ENCODE data around the gene CATSPERB.
"Not testable (repeated sequence)": the region's sequence is repeated elsewhere in the genome, so short reads cannot be mapped to it uniquely, and the experiment has no call there.

The CATSPERB gene

DNA sequence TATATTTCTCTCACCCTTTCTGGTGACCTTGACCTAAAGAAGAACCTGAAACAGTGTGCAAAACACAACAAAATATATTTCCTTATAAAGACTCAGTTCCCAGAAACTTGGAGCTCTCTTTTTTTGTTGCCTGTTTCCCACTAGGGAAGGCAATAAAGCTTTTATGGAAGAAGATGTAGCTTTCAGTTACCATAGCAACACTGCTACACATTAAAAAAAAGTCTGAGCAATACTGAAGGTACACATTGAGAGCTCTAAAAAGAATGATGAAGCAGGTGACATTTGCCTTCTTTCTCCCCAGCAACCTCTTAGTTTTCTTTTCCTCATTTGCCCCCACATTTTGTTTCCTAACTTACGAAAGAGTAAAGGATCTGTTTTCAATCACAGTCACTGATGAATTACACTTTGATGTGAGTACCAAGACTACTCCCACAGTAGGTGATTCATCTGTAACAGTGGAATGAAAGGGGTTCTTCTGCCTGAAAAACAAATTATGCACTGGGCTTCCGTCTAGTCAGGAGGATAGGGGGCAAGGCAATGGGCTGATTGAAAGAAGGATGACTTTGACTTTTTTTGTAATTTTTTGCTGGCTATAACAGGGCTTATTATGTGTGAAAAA is 1.1 kb upstream of the CATSPERB start:
- no peak for DNase-seq (ENCODE audit: extremely low read depth in 1 of 2, low read depth in 1 of 2)

DNA sequence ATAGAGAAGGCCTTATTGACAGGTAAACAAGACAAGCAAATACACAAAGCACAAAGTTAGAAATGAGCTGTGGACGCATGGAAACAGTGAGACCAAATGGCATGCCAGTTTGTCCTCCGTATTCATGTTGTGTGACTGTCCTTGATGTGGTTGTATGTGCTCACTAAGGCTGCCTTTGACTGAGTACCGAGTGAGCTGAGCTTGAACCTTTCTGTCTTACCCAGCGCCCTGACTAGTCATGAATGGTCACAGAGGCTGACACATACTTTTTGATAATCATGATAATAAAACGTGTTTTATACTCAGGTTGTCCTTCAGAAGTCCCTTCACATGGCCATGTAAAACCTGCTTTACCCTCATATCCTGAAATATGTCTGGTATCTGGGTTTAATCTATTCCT is 553 bp upstream of the CATSPERB start:
- no peak for DNase-seq (ENCODE audit: extremely low read depth in 1 of 2, low read depth in 1 of 2)

DNA sequence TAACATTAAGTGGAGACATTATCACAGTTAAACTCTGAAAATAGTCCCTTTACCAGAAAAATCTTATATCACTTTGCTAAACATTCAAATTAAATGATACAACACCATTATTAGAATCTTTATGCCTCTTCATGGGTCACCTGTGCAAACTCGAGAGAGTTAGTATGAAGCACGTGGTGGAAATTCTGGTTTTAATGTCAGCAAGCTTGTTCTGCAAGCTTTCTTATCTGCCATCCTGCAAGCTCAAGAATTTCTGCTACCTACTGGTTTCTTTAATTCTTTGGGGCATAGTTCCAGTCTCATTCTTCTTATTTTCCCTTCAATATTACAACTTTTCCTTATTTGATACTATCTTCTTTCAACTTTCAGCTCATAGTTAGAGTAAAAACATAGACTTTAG is 868 bp downstream of the CATSPERB start:
- no peak for DNase-seq (ENCODE audit: extremely low read depth in 1 of 2, low read depth in 1 of 2)

DNA sequence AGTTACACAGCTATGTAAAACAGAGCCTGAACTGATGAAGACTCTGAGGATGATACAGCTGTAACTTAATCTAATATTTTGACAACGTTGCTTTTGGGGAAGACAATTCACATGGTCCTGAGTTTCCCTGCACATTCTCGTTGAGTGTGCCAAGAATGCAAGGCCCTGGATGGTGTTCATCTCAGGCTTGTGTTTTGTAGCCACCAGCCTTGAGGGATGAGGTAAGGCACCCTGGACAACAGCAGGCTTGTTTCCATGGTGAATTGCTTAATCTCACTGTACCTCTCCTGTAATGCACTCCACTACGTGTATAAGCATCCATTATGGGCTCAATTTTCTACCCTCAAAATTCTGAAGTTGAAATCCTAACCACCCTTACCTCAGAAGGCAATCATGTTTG is 2.1 kb downstream of the CATSPERB start:
- no peak for DNase-seq (ENCODE audit: extremely low read depth in 1 of 2, low read depth in 1 of 2)

DNA sequence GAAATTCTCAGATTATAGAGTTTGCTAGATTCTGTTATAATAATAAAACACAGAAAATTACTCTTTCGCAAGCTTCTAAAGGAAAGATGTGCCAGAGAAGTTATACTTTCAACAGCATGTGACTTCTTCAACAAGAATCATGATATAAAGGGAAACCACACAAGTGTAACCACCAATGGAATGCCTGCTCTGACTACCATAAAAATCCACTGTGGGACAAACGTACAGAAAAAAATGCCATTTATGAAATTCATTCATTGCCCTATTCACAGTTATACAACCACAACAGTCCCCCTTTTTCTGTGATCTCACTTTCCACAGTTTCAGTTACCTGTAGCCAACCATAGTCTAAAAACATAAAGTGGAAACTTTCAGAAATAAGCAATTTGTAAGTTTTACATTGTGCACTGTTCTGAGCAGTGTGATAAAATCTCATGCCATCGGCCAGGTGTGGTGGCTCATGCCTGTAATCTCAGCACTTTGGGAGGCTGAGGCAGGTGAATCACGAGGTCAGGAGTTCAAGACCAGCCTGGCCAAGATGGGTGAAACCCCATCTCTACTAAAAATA is 3.2 kb downstream of the CATSPERB start:
- peak in 1 of 2 donors; percentile 1 for DNase-seq (ENCODE audit: extremely low read depth in 1 of 2, low read depth in 1 of 2)

DNA sequence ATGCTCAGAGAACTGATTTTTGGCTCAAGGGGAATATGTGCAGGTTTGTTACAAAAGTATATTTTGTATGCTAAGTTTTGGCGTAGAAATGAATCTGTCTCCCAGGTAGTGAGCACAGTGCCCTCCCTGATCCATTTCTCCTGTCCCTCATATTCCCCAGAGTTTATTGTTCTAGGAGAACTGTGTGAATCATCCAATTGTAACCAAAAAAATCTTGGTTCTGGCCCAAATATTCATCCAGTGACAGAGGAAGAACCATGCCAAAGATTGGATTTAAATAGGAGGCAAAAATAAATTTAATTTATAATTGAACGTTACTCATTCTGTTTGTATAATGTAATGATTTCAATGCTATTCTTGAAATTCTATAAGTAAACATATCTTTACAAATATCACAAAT is 4.8 kb downstream of the CATSPERB start:
- no peak for DNase-seq (ENCODE audit: extremely low read depth in 1 of 2, low read depth in 1 of 2)

DNA sequence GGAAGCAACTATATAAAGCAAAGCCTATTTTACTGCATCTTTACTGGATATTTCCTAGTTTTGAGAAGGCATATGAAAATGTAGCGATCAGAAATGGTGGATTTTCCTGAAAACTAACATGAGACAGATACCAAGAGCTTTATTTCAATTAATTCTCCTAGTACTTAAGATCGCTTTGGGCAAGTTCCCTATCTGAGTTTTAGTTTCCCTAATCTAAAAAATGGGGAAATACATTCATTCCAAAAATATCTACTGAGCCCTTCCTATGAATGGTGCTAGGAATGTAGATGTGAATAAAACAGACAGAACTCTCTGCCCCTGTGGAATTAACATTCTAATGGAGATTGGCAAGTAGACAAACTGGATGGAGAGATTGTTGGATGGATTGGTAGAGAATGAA is 8.4 kb downstream of the CATSPERB start:
- DNase-seq (ENCODE audit: extremely low read depth in 1 of 2, low read depth in 1 of 2), result no peak

DNA sequence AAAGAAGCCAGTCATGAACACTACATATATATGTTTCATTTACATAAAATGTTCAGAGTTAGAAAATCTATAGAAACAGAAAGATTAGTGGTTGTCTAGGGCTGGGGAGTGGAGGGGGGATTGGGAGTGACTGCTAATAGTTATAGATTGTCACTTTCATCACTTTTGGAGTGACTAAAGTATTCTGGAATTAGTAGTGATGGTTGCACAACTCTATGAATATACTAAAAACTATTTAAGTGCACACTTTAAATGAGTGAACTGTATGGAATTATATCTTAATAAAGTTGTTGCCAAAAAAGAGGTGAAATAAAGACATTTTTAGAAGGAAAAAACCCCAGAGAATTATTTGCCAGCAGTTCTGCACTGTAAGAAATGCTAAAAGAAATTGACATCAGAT is 9.5 kb downstream of the CATSPERB start:
- no peak for DNase-seq (ENCODE audit: extremely low read depth in 1 of 2, low read depth in 1 of 2)

DNA sequence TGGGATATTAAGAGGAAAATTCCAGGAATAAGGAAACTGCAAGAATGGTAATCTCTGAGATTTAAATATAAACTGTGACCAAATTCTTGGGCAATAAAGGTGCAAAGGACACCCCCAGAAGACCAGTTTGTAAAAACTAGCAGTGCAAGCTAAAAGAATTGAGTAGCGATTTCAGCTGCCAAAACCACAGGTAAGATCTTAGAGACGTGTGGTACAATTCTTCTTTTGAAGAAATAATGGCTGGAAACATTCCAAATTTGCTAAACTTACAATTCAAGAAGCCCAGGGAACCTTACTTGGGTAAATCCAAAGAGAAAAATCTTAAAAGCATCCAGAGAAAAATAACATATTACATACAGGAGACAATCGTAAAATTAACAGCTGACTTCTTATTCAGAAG is 12.0 kb downstream of the CATSPERB start:
- DNase-seq (ENCODE audit: extremely low read depth in 1 of 2, low read depth in 1 of 2), result no peak

DNA sequence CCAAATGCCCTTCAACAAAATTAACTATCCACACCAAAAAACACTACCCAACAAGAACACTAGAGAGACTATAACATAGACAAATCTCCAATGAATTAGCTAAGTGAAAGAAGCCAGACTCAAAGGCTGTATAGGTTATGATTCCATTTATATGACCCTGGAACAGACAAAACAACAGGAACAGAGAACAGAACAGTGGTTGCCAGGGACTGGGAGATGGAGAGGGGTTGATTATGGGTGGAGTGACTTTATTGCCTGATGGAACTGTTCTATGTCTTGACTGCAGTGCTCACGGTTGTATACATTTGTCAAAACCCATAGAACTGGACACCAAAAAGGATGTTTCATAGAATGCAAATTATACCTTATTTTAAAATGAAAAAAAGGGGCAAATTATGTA is 14.9 kb downstream of the CATSPERB start:
- DNase-seq (ENCODE audit: extremely low read depth in 1 of 2, low read depth in 1 of 2), result no peak

DNA sequence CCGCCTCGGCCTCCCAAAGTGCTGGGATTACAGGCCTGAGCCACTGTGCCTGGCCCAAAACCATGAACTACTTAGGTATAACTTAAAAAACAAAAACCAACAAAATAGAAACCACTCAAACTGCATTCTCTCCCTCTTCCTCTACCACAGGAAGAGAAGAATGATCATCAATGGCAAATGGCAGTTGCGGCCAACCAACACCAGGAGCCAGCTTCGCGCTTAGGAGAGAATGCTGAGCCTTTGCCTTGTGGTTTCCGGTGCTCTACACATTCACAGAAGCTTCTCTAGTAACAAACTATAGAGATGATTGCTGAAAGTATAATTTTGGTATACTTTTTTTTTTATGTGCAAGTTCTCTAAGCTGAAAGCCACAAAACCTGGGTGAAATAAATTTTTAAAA is 17.1 kb downstream of the CATSPERB start:
- no peak for DNase-seq (ENCODE audit: extremely low read depth in 1 of 2, low read depth in 1 of 2)

DNA sequence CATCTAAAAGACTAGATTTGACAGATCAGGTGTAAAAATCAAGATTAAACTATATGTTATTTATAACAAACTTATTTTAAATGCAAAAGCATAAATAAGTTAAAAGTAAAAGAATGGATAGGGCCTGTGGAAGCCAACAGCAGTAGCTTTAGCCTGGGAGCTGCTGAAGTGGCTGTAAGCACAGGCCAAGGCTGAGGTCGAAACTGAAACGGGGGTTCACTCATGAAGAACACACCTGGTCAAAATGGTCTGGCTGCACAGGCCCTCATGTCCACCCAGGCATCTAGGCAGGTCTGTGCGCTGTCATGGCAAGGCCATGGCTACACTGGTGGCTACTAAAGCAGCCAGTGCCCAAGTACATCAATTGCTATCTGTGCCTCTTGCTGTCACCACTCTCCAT is 23.1 kb downstream of the CATSPERB start:
- no peak for DNase-seq (ENCODE audit: extremely low read depth in 1 of 2, low read depth in 1 of 2)

DNA sequence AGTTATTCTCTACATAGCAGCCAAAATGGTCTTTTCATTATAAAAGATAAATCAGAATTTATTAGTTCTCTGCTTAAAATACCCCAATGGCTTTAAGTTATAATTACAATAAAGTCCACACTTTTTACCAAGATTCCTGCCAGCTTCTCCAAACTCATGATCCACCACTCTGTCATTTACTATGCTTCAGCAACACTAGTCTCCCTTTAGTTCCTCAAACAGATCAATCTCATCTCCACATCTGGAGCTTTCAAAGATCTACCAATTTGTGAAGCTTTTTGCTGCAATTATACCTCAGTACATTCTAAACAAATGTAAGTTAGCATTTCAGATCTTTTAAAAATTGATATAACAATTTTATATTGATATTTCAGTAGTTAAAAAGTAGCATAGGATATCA is 24.9 kb downstream of the CATSPERB start:
- no peak for DNase-seq (ENCODE audit: extremely low read depth in 1 of 2, low read depth in 1 of 2)

DNA sequence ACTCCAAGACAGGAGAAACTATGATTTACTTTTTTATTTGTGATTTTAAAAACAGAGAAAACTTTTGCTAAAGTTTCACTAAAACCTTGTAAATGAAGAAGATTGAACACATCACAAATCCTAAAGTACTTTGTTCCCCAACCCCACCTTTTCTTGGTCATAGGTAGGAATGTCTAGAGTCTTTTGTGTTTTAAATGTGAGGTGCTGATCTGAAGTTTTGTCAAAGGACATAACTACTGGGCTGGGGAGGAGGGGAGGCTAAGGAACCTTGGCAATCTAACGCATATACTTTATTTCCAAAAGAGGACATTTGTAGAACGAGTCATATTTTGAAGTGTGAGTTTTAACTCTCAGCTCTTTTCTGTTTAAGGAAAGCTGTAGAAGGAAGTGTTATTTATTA is 37.2 kb downstream of the CATSPERB start:
- no peak for DNase-seq (ENCODE audit: extremely low read depth in 1 of 2, low read depth in 1 of 2)

DNA sequence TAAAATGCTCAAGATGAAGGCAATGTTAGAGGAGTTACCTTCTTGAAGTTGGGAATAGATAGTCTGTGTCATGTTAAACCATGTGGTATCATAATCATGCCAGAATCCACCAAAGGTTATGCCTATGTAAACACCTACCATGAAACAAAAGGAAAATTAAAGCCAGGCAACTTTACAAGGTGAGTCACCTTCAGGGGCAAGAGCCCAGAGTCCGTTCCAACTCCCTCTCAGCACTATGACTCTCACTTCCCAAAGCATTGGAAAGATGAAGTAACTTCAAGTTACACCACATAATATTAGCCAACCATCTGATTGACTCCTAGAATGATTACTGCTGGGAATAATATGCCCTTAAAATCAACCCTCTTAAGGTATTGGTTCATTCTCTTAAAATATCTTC is 38.5 kb downstream of the CATSPERB start:
- DNase-seq (ENCODE audit: extremely low read depth in 1 of 2, low read depth in 1 of 2), result no peak

DNA sequence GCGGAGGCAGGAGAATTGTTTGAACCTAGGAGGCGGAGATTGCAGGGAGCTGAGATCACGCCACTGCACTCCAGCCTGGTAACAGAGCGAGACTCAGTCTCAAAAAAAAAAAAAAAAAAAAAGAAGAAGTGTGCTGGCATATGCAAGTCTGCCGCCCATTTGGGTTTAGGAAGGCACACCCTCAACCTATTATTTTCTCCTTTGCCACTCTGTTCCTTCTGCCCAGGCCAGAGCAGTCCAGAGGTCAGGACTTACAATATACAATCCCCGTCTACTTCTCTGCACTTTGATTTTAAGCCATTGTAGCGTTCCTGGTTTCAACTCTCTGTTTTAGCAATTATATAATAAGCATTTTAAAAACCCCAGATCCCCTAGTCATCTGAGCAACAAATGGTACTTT is 39.8 kb downstream of the CATSPERB start:
- DNase-seq (ENCODE audit: extremely low read depth in 1 of 2, low read depth in 1 of 2), result no peak

DNA sequence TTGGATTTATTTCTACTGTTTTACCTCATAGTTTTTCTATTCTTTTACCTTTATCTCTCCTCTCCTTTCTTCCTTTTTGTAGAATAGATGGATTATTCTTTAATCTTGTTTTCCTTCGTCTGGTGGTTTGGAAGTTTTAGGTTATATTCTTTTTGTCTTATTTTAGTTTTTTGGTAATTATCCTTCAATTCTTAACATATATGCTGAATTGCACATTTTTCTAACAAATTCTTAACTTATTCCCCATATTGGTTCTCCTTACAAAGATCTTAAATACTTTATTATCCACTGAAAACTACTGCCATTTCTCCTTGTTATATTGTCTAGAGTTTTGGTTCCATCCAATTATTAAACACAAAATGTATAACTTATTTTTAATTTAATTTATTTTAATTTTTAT is 42.3 kb downstream of the CATSPERB start:
- DNase-seq (ENCODE audit: extremely low read depth in 1 of 2, low read depth in 1 of 2), result no peak

DNA sequence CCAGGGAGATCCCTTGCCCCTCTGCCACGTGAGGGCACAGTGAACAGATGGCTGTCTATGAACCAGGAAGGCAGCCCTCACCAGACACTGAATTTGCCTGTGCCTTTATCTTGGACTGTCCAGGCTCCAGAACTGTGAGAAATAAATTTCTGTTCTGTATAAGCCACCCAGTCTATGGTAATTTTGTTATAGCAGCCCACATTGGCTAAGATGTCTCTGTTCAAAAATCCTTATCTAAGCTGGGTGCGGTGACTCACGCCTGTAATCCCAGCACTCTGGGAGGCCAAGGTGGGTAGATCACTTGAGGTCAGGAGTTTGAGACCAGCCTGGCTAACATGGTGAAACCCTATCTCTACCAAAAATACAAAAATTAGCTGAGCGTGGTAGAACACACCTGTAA is 44.5 kb downstream of the CATSPERB start:
- DNase-seq (ENCODE audit: extremely low read depth in 1 of 2, low read depth in 1 of 2), result not testable (repeated sequence)

DNA sequence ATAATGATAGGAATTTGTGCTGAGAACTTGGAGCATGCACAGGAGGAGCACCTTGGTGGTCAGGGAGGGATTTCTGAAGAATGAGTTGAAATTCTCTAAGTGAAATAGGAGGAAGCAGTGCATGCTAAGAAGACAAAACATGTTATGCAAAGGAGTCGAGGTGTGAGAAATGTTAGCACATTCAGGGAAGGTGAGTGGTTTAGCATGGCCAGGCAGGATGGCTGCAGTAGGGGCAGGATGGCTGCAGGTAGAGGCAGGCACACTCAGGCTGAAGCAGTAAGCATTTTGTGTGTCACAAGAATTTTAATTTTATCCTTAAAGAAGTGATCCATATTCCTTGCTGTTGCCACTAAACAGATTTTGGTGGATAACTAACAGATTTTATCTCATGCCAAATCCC is 46.3 kb downstream of the CATSPERB start:
- no peak for DNase-seq (ENCODE audit: extremely low read depth in 1 of 2, low read depth in 1 of 2)

DNA sequence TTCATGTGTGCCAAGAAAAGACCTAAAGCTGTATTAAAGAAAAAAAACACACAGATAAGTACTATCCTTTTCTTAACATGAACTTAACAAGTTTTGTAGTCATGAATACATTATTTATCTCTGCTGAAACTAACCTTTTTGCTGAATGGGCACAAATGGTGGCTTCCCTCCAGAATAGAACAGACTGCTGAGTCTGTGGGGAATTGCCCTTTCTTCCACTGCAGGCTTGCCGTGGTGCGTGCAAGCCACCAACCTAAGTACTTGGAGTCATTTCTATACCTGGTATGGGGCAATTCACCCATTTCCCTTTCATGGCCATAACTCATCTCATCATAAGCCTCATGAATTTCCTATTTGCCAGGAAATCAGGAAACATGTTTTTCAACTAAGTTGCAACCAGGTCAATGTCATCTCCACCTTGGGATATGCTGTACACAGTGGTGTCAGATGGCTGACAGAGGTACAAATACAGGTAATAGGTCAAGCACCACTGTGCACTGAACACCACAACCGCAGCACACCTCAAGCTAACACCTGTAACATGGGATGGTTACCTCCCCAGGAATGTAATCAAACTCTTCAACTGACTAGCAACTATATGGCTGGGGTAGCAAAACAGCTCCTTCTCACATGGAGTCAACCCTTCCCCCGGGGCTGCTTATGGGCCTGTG is 49.9 kb downstream of the CATSPERB start:
- peak in 1 of 2 donors; percentile 18 for DNase-seq (ENCODE audit: extremely low read depth in 1 of 2, low read depth in 1 of 2)

DNA sequence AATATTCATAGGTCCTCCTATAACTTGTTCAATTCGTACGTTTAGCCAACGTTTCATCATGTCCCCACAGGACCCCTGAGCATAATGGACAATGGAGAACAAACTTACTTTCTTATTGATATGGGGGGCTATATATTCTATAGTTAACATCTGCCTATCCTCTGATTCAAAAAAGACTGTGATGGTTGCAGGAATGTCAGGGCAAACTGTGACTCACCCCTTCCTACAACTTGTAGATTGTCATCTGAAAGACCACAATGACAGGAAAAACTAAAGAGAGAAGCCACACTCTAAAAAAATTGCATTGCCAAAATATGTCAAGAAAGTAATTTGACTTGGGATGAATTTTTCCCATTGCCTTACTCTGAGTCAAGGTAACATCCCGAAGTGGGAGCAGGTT is 50.8 kb downstream of the CATSPERB start:
- no peak for DNase-seq (ENCODE audit: extremely low read depth in 1 of 2, low read depth in 1 of 2)

DNA sequence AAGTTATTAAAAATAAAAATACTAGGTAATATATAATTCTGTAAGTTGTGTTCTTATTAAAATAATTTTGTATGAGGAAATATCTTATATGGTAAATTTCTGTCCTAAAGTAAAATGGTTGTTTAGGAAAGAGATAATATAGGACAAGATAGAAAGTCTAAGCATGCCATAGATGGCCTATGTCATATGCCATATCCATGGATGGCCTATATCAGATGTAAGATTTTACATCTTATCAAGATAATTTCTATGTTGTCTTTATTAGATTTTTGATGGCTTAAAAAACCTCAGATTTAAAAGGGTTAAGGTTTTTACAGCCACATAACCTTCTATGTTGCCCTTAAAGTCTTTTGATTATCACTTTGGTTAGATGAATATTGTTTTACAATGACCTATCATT is 52.6 kb downstream of the CATSPERB start:
- no peak for DNase-seq (ENCODE audit: extremely low read depth in 1 of 2, low read depth in 1 of 2)

DNA sequence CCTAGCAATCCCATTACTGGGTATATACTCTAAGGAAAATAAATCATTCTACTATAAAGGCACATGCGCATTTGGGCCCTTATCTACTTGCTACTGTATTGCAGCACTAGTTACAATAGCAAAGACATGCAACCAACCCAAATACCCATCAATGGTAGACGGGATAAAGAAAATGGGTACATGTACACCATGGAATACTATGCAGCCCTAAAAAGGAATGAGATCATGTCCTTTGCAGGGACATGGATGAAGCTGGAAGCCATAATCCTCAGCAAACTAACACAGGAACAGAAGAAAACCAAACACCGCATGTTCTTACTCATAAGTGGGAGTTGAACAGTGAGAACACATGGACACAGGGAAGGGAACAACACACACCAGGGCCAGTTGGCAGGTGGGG is 54.2 kb downstream of the CATSPERB start:
- DNase-seq (ENCODE audit: extremely low read depth in 1 of 2, low read depth in 1 of 2), result not testable (repeated sequence)

Data from stimulated activated CD8-positive, alpha-beta memory T cell treated with anti-CD3 and anti-CD28 coated beads, Interleukin-7, amount 100 ng/mL, for 48 hours (primary cell).